GM19468 (cell line): ENCODE results near the gene TM4SF5.
"Not testable (repeated sequence)": the region's sequence is repeated elsewhere in the genome, so short reads cannot be mapped to it uniquely, and the experiment has no call there.

Experiments used
- ATAC-seq: cut with Tn5 transposase; IDR thresholded peaks from one replicate; pipeline ENCODE4 v1.9.1; 2021; ENCODE audit warnings: mild to moderate bottlenecking, moderate library complexity, moderate number of reproducible peaks; ENCODE audit not compliant: unreplicated experiment; ENCODE audit errors: extremely low read depth

Gene TM4SF5

DNA sequence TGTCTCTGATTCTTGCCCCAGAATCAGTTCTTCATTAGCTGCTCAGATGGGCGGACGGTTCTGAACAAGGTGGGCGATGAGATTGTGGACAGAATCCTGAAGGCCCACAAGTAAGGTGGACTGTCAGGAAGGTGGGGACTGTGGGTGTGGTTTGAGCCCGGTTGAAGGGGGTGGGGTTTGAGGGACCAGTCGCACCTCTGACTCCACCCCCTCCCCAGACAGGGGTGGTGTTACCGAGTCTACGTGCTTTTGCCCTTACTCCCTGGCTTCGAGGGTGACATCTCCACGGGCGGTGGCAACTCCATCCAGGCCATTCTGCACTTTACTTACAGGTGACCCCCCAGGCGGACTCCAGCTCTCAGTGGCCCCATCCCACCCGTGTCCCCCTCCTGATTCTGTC is 46.6 kb downstream of the TM4SF5 start:
- no peak for ATAC-seq

DNA sequence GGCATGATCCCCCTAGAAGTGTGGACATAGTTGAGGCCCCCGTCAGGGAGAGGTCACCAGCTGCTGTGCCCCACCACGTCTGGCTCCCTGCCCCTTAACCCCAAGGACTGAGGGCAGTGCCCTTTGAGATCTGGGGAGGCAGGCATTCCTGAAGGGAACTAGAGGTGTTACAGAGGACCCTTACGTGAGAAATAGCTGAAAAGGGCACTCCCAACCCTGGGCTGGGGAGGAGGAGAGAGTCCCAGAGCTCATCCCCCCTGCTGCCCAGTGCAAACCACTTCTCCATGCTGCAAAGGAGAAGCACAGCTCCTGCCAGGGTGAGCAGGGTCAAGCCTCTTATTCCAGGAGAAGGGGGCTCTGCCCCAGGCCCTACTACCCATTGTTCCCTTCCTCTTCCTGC is 51.1 kb downstream of the TM4SF5 start:
- ATAC-seq, result no peak

DNA sequence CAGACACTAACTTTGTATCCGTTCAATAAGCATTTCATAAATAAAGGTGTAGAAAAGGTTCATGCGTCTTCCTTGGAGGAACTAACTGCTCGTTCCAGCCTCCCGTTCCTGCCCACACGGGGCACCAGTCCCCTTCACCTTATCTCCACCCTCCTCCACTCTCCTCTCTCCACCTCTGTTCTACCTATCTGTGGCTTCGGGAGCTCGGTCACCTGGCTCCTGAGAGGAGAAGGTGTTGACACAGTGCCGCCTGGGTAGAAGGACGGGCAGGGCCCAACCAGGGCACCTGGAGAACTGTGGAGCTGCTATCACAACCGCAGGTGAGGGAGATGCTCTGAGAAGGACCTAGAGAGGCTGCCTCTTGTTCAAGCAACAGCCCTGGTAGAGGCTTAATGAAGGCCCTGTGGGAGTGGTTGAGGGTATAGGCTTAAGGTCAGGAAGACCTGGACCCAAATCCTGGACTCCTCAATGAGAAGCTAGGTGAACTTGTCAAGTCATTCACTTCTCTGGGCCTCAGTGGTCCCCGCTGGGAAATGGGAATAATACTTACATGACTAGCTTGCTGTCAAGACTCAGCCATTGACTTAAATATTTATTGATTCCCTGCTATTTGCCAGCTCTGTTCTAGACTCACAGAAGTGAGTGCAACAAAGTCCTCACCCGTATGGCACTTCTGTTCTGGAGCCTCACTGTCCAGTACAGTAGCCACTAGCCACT is 51.8 kb downstream of the TM4SF5 start:
- ATAC-seq, result no peak

DNA sequence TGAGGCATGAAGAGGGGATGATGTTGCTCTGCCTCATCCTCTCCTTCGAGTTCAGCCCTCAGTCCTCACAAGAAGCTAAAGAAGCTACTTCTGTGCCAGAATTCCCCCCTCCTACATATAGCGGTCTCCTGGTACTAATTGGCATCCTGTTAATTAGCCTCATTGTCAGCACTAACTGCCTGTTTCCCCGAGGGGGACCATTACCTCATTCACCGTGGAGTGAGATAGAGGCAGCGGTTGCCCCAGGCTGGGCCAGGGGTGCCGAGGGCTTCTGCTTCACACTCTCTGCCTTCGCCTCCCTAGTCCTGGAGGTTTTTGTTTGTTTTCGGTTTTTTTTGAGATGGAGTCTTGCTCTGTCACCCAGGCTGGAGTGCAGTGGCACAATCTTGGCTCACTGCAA is 55.7 kb downstream of the TM4SF5 start:
- ATAC-seq, result no peak

DNA sequence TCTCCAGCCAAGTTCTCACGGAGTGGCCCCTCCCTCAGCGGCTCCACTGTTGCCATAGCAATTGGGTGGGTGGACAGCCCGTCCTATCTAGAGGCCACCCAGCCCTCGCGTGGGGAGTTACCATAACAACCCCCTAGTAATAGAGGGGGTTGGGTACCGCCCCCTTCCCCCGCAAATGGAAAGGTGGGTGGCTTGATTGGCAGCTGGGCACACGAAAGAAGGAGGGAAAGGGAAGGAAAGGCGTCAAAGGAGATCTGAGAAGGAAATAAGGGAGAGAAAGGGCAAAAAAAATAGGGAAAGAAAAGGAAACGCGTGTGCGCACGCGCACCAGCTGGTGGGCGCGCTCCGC is 61.1 kb downstream of the TM4SF5 start:
- not testable (repeated sequence) for ATAC-seq
